Upper lobe of left lung (tissue), 6 donors: Measurements from ENCODE around the gene ADAMTS2. TPM values are rescaled to one million over a fixed set of nuclear protein-coding genes. Genes with fewer than 3 reads are reported as not detected.
A peak's percentile ranks its signal among the peaks of the same experiment; 100 is the strongest.

Experiments used
- ATAC-seq, 2 donors: fragments of 200-7000 bp; cut with Tn5 transposase; one replicate each; pipeline ENCODE4 v1.9.1; 2022; ENCODE audit warnings: mild to moderate bottlenecking in 2 of 2, moderate library complexity in 2 of 2; ENCODE audit not compliant: low FRiP score in 2 of 2
- DNase-seq, 2 donors: peaks; one replicate each; pipeline ENCODE4 v3.0.0-alpha.2; 2019 to 2020
- H3K27ac ChIP-seq, 4 donors: fragments of 200-600 bp; sonication (generic); one replicate each; pipeline ENCODE4 v1.5.1; 2016 to 2019
- H3K27me3 ChIP-seq, 4 donors: fragments of 200-600 bp; sonication (generic); one replicate each; pipeline ENCODE4 v1.5.1; 2017 to 2019
- H3K36me3 ChIP-seq, 4 donors: fragments of 200-600 bp; sonication (generic); one replicate each; pipeline ENCODE4 v1.5.1; 2016 to 2019
- H3K4me1 ChIP-seq, 4 donors: fragments of 200-600 bp; sonication (generic); one replicate each; pipeline ENCODE4 v1.5.1; 2018 to 2019
- H3K4me3 ChIP-seq, 4 donors: fragments of 200-600 bp; sonication (generic); one replicate each; pipeline ENCODE4 v1.5.1; 2017 to 2019; ENCODE audit warnings: mild to moderate bottlenecking in 2 of 4, moderate library complexity in 1 of 4
- H3K9me3 ChIP-seq, 4 donors: fragments of 200-600 bp; sonication (generic); one replicate each; pipeline ENCODE4 v1.5.1; 2018 to 2019
- EP300 ChIP-seq, 4 donors: sonication (generic); formaldehyde crosslinking; IDR thresholded peaks; one replicate each; pipeline ENCODE4 v1.5.1; 2017; ENCODE audit warnings: antibody characterized with exemption in 4 of 4, control low read depth in 2 of 4
- POLR2A ChIP-seq, 4 donors: fragments of 450-650 bp; IDR thresholded peaks; one replicate each; pipeline ENCODE4 v1.5.1; 2016 to 2017; ENCODE audit warnings: antibody characterized with exemption in 4 of 4, mild to moderate bottlenecking in 2 of 4
- POLR2AphosphoS5 ChIP-seq, 2 donors: sonication (generic); formaldehyde crosslinking; IDR thresholded peaks; one replicate each; pipeline ENCODE4 v1.5.1; 2017; ENCODE audit warnings: antibody characterized with exemption in 2 of 2
- WGBS, 2 donors: methylation state at CpG; one replicate each; pipeline ENCODE4 v1.1.5; 2017 to 2018; 5-methylcytosine and 5-hydroxymethylcytosine counted together
- total RNA-seq, 6 donors: library from RNA; depleted of rRNA in 4 of 6; stranded (reverse); fragments of >200 nt in 4 of 6; gene quantifications; one replicate each; pipeline versions ENCODE4 v1.1.0 to v1.2.1, GENCODE V29; 2016 to 2021
- TF ChIP-seq, protein P1 (sequence below), 6 experiments: fragments of 450-650 bp in 4 of 6; fragments of 200-600 bp in 2 of 6; sonication (generic) in 2 of 6; IDR thresholded peaks; one replicate each; pipeline ENCODE4 v1.5.1; 2016 to 2019; ENCODE audit warnings: antibody characterized with exemption in 6 of 6
- donor health status: DM: no; HTN: no; CAD: no; lungs with moderate emphysema.
- donor health status: DM: no; HTN: yes; CAD: no; lungs with severe emphysema.

ADAMTS2 gene
- total RNA-seq, 6 donors from 2014 or later = 10.0 to 114 (median 25.7) TPM

DNA sequence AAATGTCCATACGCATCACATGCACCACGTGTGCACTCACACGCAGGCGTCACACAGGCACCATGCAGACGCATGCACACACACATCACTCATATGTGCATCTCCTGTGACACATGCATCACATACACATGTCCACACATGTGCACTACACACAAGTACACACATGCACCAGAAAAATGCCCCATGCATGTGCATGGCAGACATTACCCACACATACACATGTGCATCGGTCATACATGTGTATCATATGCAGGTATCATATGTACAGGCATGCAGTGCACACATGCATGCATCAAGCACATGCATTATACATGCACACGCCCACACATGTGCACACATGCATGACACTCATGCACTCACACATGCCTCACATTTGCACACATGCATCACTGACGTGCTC lies 26.1 kb downstream of the ADAMTS2 start:
- no peaks in the 10 kb centered on the region for H3K27me3 ChIP-seq
- no peaks in the 10 kb centered on the region for H3K36me3 ChIP-seq
- TF ChIP-seq POLR2AphosphoS5 (IDR thresholded peaks at IDR 0.05) = no peak
- no peak for TF ChIP-seq POLR2A (IDR thresholded peaks at IDR 0.05)
- TF ChIP-seq EP300 (IDR thresholded peaks at IDR 0.05) = no peak
- TF ChIP-seq, protein P1, sequence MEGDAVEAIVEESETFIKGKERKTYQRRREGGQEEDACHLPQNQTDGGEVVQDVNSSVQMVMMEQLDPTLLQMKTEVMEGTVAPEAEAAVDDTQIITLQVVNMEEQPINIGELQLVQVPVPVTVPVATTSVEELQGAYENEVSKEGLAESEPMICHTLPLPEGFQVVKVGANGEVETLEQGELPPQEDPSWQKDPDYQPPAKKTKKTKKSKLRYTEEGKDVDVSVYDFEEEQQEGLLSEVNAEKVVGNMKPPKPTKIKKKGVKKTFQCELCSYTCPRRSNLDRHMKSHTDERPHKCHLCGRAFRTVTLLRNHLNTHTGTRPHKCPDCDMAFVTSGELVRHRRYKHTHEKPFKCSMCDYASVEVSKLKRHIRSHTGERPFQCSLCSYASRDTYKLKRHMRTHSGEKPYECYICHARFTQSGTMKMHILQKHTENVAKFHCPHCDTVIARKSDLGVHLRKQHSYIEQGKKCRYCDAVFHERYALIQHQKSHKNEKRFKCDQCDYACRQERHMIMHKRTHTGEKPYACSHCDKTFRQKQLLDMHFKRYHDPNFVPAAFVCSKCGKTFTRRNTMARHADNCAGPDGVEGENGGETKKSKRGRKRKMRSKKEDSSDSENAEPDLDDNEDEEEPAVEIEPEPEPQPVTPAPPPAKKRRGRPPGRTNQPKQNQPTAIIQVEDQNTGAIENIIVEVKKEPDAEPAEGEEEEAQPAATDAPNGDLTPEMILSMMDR (IDR thresholded peaks at IDR 0.05) = no peak
- DNase-seq (no peak), ATAC-seq (no peak)
- peaks cover 0 to 6% (median 3%) of the 10 kb centered on the region in 4 donors for H3K4me1 ChIP-seq
- no peak overlapping the region for H3K4me3 ChIP-seq
- WGBS, 2 donors = 88 to 90% methylated on average over 8 of the region's 8 CpGs
- H3K9me3 ChIP-seq = no peaks in the 10 kb centered on the region
- H3K27ac ChIP-seq = no peak overlapping the region

DNA sequence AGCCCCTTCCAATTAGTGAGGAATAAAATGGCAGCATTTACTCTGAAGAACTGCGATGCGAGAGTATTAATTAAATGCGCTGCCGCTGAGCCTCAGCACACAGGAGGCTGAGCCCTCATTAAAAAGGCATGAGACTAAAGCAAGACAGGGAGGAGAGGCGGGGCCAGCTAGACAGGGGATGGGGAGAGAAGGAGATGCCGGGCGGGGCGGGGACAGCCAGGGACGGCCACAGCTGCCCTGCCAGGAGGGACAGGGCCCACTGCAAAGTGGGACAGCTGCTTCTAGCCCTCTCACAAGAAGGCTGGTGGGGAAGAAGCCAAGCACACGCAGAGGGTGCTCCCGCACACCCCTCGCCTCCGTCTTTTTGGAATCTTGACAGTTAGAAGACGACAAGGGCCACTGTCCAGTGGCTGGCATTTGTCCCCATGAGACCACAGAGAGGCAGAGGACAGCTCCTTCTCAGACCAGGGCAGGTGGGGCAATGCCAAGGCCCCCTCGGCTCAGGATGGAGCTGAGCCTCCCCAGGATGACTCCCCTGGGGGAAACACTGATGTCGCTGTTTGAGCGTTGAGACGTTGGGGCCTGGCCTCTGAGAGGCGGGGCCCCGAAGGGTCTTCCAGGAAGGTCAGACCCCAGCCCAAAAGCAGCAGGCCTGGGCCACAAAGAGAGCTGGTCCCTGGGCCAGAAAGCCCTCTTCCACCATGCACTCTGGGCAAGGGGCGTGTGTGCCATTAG lies 26.9 kb downstream of the ADAMTS2 start:
- DNase-seq (peak in 1 of 2 donors; percentile 51), ATAC-seq (no peak)
- TF ChIP-seq EP300 (IDR thresholded peaks at IDR 0.05) (no peak), POLR2A (IDR thresholded peaks at IDR 0.05) (no peak), POLR2AphosphoS5 (IDR thresholded peaks at IDR 0.05) (no peak)
- TF ChIP-seq, protein P1 (IDR thresholded peaks at IDR 0.05) = no peak
- no peaks in the 10 kb centered on the region for H3K9me3 ChIP-seq
- H3K4me1 ChIP-seq = peaks cover 0 to 7% (median 3%) of the 10 kb centered on the region in 4 donors
- no peak overlapping the region for H3K4me3 ChIP-seq
- H3K27ac ChIP-seq = no peak overlapping the region
- 53 to 73% methylated on average over 14 to 21 of the region's 21 CpGs for WGBS, 2 donors
- H3K27me3 ChIP-seq = no peaks in the 10 kb centered on the region
- H3K36me3 ChIP-seq = no peaks in the 10 kb centered on the region

DNA sequence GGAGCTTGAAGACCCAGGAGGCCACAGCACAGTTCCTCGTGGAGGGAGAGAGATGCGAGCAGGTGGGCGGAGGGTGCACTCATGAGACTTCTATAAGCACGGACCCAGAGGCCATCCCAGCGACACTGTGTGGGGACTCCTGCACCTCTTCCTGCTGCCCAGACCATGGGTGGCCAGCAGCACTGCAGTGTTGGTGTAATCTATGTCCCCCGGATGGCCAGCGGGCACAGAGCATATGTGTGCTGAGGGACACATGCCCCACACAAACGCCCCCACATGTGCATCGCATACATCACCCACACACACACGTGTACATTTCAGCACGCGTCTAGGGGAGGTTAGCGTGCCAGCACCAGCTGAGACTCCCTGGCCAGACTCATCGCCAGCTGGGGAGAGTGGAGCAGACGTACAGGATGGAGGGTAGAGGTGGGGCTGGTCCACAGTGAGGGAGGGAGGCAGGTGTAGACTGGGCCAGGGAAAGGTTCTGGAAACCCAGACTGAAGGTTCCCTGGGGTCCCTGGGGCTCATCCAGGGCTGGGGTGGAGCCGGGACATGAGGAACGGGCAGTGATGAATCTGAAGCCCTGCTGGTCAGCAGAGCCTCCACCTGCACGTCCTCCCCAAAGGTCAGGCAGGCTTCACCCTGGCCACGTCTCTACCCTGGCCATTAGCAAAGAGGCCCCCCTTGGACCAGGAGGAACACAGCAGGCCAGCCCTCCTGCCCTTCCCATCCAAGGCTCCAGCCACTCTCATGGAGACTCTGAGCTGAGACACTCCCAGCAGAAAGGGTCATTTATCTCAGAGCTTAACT lies 27.6 kb downstream of the ADAMTS2 start:
- no peaks in the 10 kb centered on the region for H3K9me3 ChIP-seq
- no peak overlapping the region for H3K4me3 ChIP-seq
- H3K36me3 ChIP-seq = no peaks in the 10 kb centered on the region
- H3K27ac ChIP-seq = no peak overlapping the region
- TF ChIP-seq EP300 (IDR thresholded peaks at IDR 0.05) = no peak
- TF ChIP-seq POLR2AphosphoS5 (IDR thresholded peaks at IDR 0.05) = no peak
- TF ChIP-seq POLR2A (IDR thresholded peaks at IDR 0.05) = no peak
- WGBS, 2 donors = 72 to 77% methylated on average over 18 to 19 of the region's 19 CpGs
- H3K27me3 ChIP-seq = no peaks in the 10 kb centered on the region
- ATAC-seq (no peak), DNase-seq (no peak)
- H3K4me1 ChIP-seq = peaks cover 0 to 7% (median 3%) of the 10 kb centered on the region in 4 donors

DNA sequence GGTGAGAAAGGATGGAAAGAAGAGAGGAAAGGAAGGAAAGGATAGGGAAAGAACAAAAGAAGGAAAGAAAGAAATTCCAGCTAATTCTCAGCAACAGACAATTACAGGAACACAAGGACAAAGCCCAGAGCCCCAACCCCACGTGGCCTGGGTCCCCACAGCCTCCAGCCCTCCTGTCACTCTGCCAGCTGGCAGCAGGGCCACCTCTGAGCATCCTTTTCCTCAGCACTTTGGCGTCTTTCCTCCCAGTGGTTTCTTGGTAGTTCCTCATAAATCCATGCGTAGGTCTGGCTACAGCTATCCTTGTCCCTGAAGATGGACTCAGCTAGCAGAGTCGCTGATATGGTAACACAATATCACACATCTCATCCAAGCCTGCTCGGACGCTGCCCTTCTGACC lies 28.3 kb downstream of the ADAMTS2 start:
- 51 to 69% methylated on average over 6 of the region's 6 CpGs for WGBS, 2 donors
- TF ChIP-seq POLR2A (IDR thresholded peaks at IDR 0.05) = no peak
- TF ChIP-seq EP300 (IDR thresholded peaks at IDR 0.05) = no peak
- TF ChIP-seq, protein P1 (IDR thresholded peaks at IDR 0.05) = no peak
- TF ChIP-seq POLR2AphosphoS5 (IDR thresholded peaks at IDR 0.05) = no peak
- no peaks in the 10 kb centered on the region for H3K9me3 ChIP-seq
- no peaks in the 10 kb centered on the region for H3K36me3 ChIP-seq
- H3K4me1 ChIP-seq = peaks cover 0 to 7% (median 3%) of the 10 kb centered on the region in 4 donors
- DNase-seq (no peak), ATAC-seq (no peak)
- H3K4me3 ChIP-seq = no peak overlapping the region
- H3K27ac ChIP-seq = no peak overlapping the region
- no peaks in the 10 kb centered on the region for H3K27me3 ChIP-seq

DNA sequence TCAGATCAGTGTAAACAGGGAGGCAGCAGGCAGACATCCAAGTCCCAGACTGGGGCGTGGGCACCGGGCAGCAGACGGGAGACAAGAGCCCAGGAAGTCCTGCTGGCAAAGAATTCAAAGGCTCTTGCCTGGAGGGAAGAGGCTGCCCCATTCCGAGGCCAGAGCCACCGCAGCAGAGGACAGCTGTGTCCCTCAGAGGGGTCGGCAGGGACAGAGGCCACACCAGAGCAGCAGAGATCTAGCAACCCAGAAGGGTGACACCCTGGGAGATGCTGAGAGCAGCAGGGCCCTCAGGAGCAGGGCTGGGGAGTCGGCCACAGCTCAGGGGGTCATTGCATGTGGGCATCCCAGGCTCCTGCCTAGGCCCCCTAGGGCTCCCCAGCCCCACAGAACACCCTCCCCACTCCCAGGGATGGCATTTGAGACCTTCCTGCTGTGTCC lies 29.1 kb downstream of the ADAMTS2 start:
- TF ChIP-seq POLR2A (IDR thresholded peaks at IDR 0.05) (no peak), EP300 (IDR thresholded peaks at IDR 0.05) (no peak), POLR2AphosphoS5 (IDR thresholded peaks at IDR 0.05) (no peak)
- TF ChIP-seq, protein P1 (IDR thresholded peaks at IDR 0.05) = no peak
- DNase-seq (peak in 1 of 2 donors; percentile 56), ATAC-seq (no peak)
- H3K4me1 ChIP-seq = peaks cover 0 to 7% (median 3%) of the 10 kb centered on the region in 4 donors
- no peaks in the 10 kb centered on the region for H3K27me3 ChIP-seq
- 71% methylated on average over 6 to 7 of the region's 7 CpGs for whole genome bisulfite sequencing, 2 donors
- H3K9me3 ChIP-seq = no peaks in the 10 kb centered on the region
- no peak overlapping the region for H3K27ac ChIP-seq
- no peaks in the 10 kb centered on the region for H3K36me3 ChIP-seq
- H3K4me3 ChIP-seq = no peak overlapping the region
